Measurements from ENCODE around the gene SAMD9. TPM values are rescaled to one million over a fixed set of nuclear protein-coding genes. Genes with fewer than 3 reads are reported as not detected.
A peak's percentile ranks its signal among the peaks of the same experiment; 100 is the strongest.
"Not testable (repeated sequence)": the region's sequence is repeated elsewhere in the genome, so short reads cannot be mapped to it uniquely, and the experiment has no call there.

The SAMD9 gene
- total RNA-seq, 2 donors from 2014 or later, result 15.3 to 27.3 TPM

- peaks cover 25% of the 10 kb centered on the region for H3K36me3 Mint-ChIP-seq
- no peak for ATAC-seq
- no peak overlapping the region for H3K4me3 Mint-ChIP-seq
- DNase-seq (ENCODE audit: low spot score), result no peak
- peaks cover 5% of the 10 kb centered on the region for H3K9me3 Mint-ChIP-seq
- no peaks in the 10 kb centered on the region for H3K27me3 Mint-ChIP-seq
- peaks cover 23 to 36% of the 10 kb centered on the region in 2 donors for H3K4me1 Mint-ChIP-seq (ENCODE audit: low read depth in 2 of 2)
- H3K27ac Mint-ChIP-seq, result no peak overlapping the region
These were observed 27.6 kb upstream of the SAMD9 start for GRCh38 chr7:93145354-93145753.

- H3K4me1 Mint-ChIP-seq (ENCODE audit: low read depth in 2 of 2), result peaks cover 13 to 21% of the 10 kb centered on the region in 2 donors
- DNase-seq (ENCODE audit: low spot score), result no peak
- H3K36me3 Mint-ChIP-seq, result peaks cover 20% of the 10 kb centered on the region
These were observed 24.3 kb upstream of the SAMD9 start for GRCh38 chr7:93142127-93142526.

GRCh38 chr7:93140582-93141191, 22.9 kb upstream of the SAMD9 start:
- no peaks in the 10 kb centered on the region for H3K27me3 Mint-ChIP-seq
- no peak overlapping the region for H3K27ac Mint-ChIP-seq
- no peak overlapping the region for H3K4me3 Mint-ChIP-seq
- peaks cover 3 to 6% of the 10 kb centered on the region in 2 donors for H3K4me1 Mint-ChIP-seq (ENCODE audit: low read depth in 2 of 2)
- peaks cover 7% of the 10 kb centered on the region for H3K9me3 Mint-ChIP-seq
- ATAC-seq (no peak), DNase-seq (ENCODE audit: low spot score) (no peak)
- peaks cover 28% of the 10 kb centered on the region for H3K36me3 Mint-ChIP-seq

More at GRCh38 chr7:93142127-93142526, 24.3 kb upstream of the SAMD9 start:
- ATAC-seq, result no peak
- H3K27me3 Mint-ChIP-seq, result no peaks in the 10 kb centered on the region
- no peak overlapping the region for H3K4me3 Mint-ChIP-seq
- peaks cover 6% of the 10 kb centered on the region for H3K9me3 Mint-ChIP-seq
- no peak overlapping the region for H3K27ac Mint-ChIP-seq

- no peaks in the 10 kb centered on the region for H3K27me3 Mint-ChIP-seq
- H3K27ac Mint-ChIP-seq, result no peak overlapping the region
- H3K4me1 Mint-ChIP-seq (ENCODE audit: low read depth in 2 of 2), result peaks cover 3 to 5% of the 10 kb centered on the region in 2 donors
- H3K36me3 Mint-ChIP-seq, result peaks cover 47% of the 10 kb centered on the region
- peaks cover 11% of the 10 kb centered on the region for H3K9me3 Mint-ChIP-seq
- ATAC-seq (no peak), DNase-seq (ENCODE audit: low spot score) (no peak)
- no peak overlapping the region for H3K4me3 Mint-ChIP-seq
These were observed 20.8 kb upstream of the SAMD9 start for GRCh38 chr7:93138576-93138975.

- Mint-ChIP-seq H3K4me3 (no peak overlapping the region), H3K36me3 (peaks cover 56% of the 10 kb centered on the region), H3K27ac (no peak overlapping the region), H3K9me3 (peaks cover 19% of the 10 kb centered on the region), H3K27me3 (no peaks in the 10 kb centered on the region), H3K4me1 (ENCODE audit: low read depth in 2 of 2) (no peaks in the 10 kb centered on the region)
- DNase-seq (ENCODE audit: low spot score) (no peak), ATAC-seq (no peak)
These were observed 15.2 kb upstream of the SAMD9 start for GRCh38 chr7:93133005-93133404.

GRCh38 chr7:93132216-93132615, 14.4 kb upstream of the SAMD9 start:
- no peak overlapping the region for H3K4me3 Mint-ChIP-seq
- H3K27me3 Mint-ChIP-seq, result no peaks in the 10 kb centered on the region
- peaks cover 18% of the 10 kb centered on the region for H3K9me3 Mint-ChIP-seq
- peaks cover 57% of the 10 kb centered on the region for H3K36me3 Mint-ChIP-seq
- no peak for ATAC-seq
- H3K4me1 Mint-ChIP-seq (ENCODE audit: low read depth in 2 of 2), result no peaks in the 10 kb centered on the region
- no peak for DNase-seq (ENCODE audit: low spot score)
- H3K27ac Mint-ChIP-seq, result no peak overlapping the region

GRCh38 chr7:93126954-93127353, 9.2 kb upstream of the SAMD9 start:
- not testable (repeated sequence) for H3K4me3 Mint-ChIP-seq; H3K27ac Mint-ChIP-seq; H3K4me1 Mint-ChIP-seq (ENCODE audit: low read depth in 2 of 2); DNase-seq (ENCODE audit: low spot score); H3K27me3 Mint-ChIP-seq; ATAC-seq
- H3K36me3 Mint-ChIP-seq, result peaks cover 59% of the 10 kb centered on the region
- peaks cover 32% of the 10 kb centered on the region for H3K9me3 Mint-ChIP-seq

GRCh38 chr7:93123532-93123931, 5.8 kb upstream of the SAMD9 start:
- not testable (repeated sequence) for H3K4me3 Mint-ChIP-seq; ATAC-seq; H3K27ac Mint-ChIP-seq; H3K27me3 Mint-ChIP-seq; H3K4me1 Mint-ChIP-seq (ENCODE audit: low read depth in 2 of 2); DNase-seq (ENCODE audit: low spot score)
- Mint-ChIP-seq H3K9me3 (peaks cover 19% of the 10 kb centered on the region), H3K36me3 (peaks cover 49% of the 10 kb centered on the region)

GRCh38 chr7:93120592-93121549, 3.1 kb upstream of the SAMD9 start:
- DNase-seq (ENCODE audit: low spot score) (no peak), ATAC-seq (no peak)
- Mint-ChIP-seq H3K9me3 (peaks cover 12% of the 10 kb centered on the region), H3K4me3 (no peak overlapping the region), H3K27me3 (no peaks in the 10 kb centered on the region), H3K4me1 (ENCODE audit: low read depth in 2 of 2) (peaks cover 20% of the 10 kb centered on the region in 2 donors), H3K27ac (no peak overlapping the region), H3K36me3 (peaks cover 35% of the 10 kb centered on the region)

GRCh38 chr7:93119191-93119905, 1.6 kb upstream of the SAMD9 start:
- DNase-seq (ENCODE audit: low spot score), result no peak
- no peak for ATAC-seq
- Mint-ChIP-seq H3K4me3 (no peak overlapping the region), H3K27ac (peak overlapping the region in 1 of 2 donors; percentile 47), H3K4me1 (ENCODE audit: low read depth in 2 of 2) (peaks cover 35% of the 10 kb centered on the region in 2 donors), H3K36me3 (peaks cover 32% of the 10 kb centered on the region), H3K27me3 (no peaks in the 10 kb centered on the region), H3K9me3 (peaks cover 8% of the 10 kb centered on the region)

- H3K4me1 Mint-ChIP-seq (ENCODE audit: low read depth in 2 of 2), result peaks cover 38 to 46% of the 10 kb centered on the region in 2 donors
- peaks cover 33% of the 10 kb centered on the region for H3K36me3 Mint-ChIP-seq
- no peaks in the 10 kb centered on the region for H3K9me3 Mint-ChIP-seq
- DNase-seq (ENCODE audit: low spot score), result no peak
- H3K27ac Mint-ChIP-seq, result peak overlapping the region; percentile 84 to 88
- H3K4me3 Mint-ChIP-seq, result peak overlapping the region; percentile 99
- no peaks in the 10 kb centered on the region for H3K27me3 Mint-ChIP-seq
- ATAC-seq, result no peak
These were observed 452 bp downstream of the SAMD9 start for GRCh38 chr7:93117327-93117726.

GRCh38 chr7:93115796-93116195, 2.0 kb downstream of the SAMD9 start:
- H3K4me1 Mint-ChIP-seq (ENCODE audit: low read depth in 2 of 2), result peaks cover 43 to 56% of the 10 kb centered on the region in 2 donors
- peaks cover 47% of the 10 kb centered on the region for H3K36me3 Mint-ChIP-seq
- H3K27me3 Mint-ChIP-seq, result no peaks in the 10 kb centered on the region
- DNase-seq (ENCODE audit: low spot score), result no peak
- peak overlapping the region; percentile 99 for H3K4me3 Mint-ChIP-seq
- peak in 1 of 2 donors; percentile 73 for ATAC-seq
- H3K27ac Mint-ChIP-seq, result peak overlapping the region; percentile 84 to 88
- H3K9me3 Mint-ChIP-seq, result peaks cover 10% of the 10 kb centered on the region

- H3K36me3 Mint-ChIP-seq, result peaks cover 90% of the 10 kb centered on the region
- no peak for ATAC-seq
These were observed 9.8 kb downstream of the SAMD9 start for GRCh38 chr7:93108003-93108402.

More at GRCh38 chr7:93108003-93108402, 9.8 kb downstream of the SAMD9 start:
- Mint-ChIP-seq H3K4me1 (ENCODE audit: low read depth in 2 of 2) (peaks cover 16% of the 10 kb centered on the region in 2 donors), H3K27ac (no peak overlapping the region), H3K9me3 (peaks cover 42% of the 10 kb centered on the region), H3K4me3 (no peak overlapping the region), H3K27me3 (no peaks in the 10 kb centered on the region)
- no peak for DNase-seq (ENCODE audit: low spot score)

Data from natural killer cell treated with Interleukin-12 subunit alpha and Interleukin-12 subunit beta and Interleukin-15 and Interleukin-18, amount 100 ng/mL, for 72 hours (primary cell).